GM23248 (cell line): ENCODE measurements around the gene LZTFL1.

Experiments
- EZH2 ChIP-seq: fragments of 200-600 bp; sonication (generic); IDR thresholded peaks from 2 replicates; pipeline ENCODE4 v1.6.1; 2018; ENCODE audit warnings: antibody characterized with exemption, mild to moderate bottlenecking; ENCODE audit not compliant: insufficient read depth, poor library complexity, severe bottlenecking
- EZH2phosphoT487 ChIP-seq: fragments of 200-600 bp; sonication (generic); IDR thresholded peaks from 2 replicates; pipeline ENCODE4 v1.6.1; 2018; ENCODE audit warnings: antibody characterized with exemption, moderate library complexity, mild to moderate bottlenecking, low read depth; ENCODE audit not compliant: insufficient read depth

GRCh38 chr3:45796902-45797637, 44.8 kb downstream of the LZTFL1 start:
- TF ChIP-seq EZH2 (no peak), EZH2phosphoT487 (no peak)
